Endothelial cell of hepatic sinusoid (primary cell): ENCODE results near the gene TOMM20.
"Not testable (repeated sequence)": the region's sequence is repeated elsewhere in the genome, so short reads cannot be mapped to it uniquely, and the experiment has no call there.

ENCODE experiments used
- in situ Hi-C: cut with HindIII; loops from 2 replicates; pipeline ENCODE4 v1.10.0; 2017; ENCODE audit warnings: low sequenced_read_pairs

TOMM20 gene

DNA sequence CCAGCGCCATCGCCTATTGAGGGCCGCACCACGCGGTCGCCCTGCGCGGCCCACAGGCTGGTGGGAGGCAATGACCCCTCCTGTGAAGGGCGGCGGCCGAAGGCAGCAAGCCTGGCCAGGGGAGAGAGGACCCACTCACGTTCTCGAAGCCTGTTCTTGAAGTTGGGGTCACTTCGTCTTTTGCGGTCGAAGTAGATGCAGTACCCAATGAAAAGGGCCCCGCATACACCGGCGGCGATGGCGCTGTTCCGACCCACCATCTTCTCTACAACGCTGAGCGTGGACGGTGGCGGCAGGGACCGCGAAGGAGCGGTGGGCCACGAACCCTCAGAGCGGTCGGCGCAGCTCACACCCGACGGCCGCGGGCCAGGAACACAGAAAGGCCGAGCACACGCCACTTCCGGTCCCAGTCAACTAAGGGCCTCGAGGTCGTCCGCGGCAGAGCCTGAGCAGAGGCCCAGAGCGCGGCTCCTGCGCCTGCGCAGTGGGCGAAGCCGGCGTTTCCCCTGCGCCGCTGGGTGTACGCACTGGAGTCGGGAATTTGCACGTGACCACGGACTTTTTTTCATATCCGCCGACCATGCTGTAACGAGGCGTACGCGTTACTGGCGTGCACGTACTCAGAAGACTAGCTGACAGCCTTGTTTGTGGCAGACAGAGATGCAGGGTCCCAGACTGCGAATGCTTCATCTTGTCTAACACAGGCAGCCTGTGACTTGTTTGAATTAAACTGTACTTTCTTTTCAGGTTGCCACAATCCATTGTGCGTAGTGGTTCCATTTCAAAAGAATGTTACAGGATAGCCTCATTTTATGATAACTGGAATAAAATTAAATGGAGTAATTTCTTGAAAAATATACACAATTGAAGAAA is at the start of gene TOMM20:
Gene TOMM20 (minus strand): TSS at position 382 of the 873 bp plus-strand sequence. CDS start 122 bp downstream, at position 260.
- in situ Hi-C loops: no loop called here

DNA sequence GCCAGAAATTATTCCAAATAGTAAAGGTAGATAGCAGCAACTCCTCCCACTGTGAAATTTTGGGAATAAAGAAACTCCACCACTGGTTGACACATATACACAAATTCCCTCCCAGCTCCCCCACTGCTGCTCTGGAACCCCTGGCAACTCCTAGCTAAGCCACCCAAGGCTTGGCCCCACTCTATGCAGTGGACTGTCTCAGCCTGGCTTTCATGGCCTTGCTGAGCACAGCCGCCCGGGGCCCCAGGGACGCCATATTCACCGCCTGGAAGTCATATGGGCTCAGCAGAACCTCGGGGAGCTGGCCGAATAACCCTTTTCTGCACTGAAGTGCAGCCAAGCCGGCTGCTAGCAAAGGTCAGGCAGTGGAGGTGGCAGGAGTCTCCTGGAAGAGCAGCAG is 47.8 kb upstream of the TOMM20 start:
- in situ Hi-C loops: no loop called here

DNA sequence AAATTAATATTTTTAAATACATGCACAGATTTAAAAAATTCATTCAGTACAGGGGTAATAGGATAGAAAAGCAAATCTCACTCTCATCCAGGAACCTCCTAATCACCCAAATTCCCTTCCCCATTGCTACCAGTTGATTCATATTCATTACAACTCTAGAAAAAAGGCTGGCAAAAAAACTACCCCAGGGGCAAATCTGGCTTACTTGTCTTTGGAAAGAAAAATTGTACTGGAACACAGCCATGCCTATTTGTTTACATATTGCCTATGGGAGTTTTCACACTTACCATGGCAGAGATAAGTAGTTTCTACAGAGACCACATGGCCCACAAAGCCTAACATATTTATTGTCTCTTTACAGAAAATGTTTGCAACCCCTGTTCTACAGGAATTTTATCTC is 41.3 kb upstream of the TOMM20 start:
- in situ Hi-C loops: no loop called here

DNA sequence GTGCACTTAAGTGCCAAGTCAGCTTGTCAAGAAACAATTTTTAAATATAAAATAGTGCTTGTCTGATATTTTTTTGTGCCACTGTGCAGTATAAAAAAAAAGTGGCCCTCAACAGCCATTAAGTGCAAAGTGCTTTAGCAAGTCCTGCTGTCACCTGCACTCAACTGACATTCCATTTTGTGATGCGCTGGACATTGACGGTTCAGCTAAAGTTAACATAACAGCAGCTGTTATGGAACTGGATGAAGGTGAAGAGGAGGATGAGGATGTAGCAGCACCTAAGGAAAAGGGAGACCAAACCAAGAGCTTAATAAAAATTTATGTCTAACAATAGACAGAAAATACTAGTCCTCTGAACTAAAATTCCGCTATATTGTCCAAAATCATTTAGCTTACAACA is 39.7 kb upstream of the TOMM20 start:
- in situ Hi-C loops: no loop called here

DNA sequence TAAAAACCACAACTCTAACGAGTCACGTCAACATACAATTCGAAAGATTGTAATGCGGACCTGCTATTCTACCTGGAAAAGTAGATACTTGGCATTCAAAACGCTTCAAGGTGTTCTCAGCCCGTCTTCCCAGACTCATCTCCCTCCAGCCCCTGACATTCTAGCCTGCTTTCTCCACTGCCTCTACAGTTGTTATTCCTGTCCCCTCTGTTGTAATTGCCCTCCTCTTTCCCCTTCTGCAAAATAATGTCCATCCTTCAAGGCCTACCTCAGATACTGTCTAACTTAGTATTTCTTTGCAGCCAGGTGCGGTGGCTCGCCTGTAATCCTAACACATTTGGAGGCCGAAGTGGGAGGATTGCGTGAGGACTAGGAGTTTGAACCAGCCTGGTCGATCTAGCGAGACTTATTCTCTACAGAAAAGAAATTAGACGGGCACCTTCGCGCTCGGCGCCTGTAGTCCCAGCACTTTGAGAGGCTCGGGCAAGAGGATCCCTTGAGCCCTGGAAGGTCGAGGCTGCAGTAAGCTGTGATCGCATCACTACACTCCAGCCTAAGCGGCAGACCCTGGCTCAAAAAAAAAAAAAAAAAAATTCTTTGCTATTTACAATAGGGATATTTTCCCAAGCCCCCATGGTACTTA is 33.2 kb upstream of the TOMM20 start:
- in situ Hi-C loops: no loop called here

DNA sequence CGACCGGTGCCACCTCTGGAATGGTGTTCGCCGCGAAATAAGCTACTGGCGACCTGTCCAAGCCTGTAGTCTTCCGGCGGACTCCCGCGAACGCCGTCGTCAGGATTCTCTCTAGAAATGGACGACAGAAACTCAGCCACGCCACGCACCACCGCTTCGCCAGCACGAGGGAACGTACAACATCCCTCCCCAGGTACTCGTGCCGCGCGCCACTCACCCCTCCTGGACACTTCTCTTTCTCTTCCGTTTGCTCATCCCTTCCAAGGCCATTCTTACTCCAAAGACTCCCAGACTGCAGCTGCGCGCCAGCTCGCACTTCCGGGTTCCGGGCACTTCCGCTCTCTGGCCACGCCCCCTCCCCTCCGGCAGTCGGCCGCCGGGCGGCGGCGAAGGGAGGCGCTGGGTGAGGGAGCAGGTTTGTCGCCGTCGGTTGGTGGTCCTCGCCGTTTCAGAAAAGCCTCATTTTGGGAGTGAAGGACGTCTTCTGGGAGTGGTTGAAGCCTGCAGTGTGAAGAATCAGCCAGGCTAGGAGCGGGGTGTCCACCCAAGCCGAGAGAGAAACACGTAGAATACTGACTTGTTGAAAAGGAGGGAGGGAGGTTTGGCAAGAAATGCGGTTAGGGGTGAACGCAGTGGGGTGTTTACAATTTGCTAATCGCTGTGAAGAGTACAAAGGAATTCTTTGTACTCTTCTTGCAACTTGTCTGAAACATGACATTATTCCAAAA is 32.5 kb upstream of the TOMM20 start, which contains the start of gene RBM34:
Gene RBM34 (minus strand): TSS at position 294 of the 728 bp plus-strand sequence. CDS start 24 bp downstream, at position 270.
- in situ Hi-C loops: no loop called here

DNA sequence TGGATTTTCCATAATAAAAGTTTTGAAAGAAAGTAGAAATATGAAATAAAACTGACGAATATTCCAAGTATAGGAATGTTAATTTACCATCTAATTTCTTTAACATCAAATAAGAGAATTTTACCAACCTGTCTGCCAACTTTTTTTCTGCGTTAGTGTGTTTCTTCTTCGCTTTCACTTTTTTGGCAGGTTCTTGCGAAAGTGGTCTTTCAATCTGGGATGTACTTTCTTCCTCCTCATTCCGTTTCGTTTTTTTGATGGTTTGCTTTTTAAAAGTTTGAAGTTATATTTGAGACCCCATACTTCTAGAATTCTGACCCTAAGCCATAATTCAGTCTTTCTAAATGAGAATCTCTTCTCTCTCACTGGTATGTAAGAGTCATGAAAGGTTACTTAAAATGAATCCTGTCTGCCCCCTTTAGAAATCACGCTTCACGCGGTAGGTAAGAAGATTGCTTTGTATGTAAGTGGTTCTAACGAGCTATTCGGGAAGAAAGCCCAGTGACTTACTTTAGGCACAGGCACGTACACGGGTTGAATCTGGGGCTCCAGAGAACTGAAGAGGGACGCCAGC is 31.8 kb upstream of the TOMM20 start:
- in situ Hi-C loops: no loop called here

DNA sequence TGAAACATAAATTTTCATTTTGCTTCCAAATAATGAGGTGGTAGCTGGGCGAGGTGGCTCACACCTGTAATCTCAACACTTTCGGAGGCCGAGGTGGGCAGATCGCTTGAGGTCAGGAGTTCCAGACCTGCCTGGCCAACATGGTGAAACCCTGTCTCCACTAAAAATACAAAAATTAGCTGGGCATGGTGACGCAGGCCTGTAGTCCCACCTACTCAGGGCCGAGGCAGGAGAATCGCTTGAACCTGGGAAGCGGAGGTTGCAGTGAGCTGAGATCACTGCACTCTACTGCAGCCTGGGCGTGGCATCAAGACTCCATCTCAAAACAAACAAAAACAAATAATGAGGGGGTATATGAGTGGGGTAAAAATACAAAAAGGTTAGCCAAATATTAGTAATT is 31.3 kb upstream of the TOMM20 start:
- in situ Hi-C loops: not testable (repeated sequence)

DNA sequence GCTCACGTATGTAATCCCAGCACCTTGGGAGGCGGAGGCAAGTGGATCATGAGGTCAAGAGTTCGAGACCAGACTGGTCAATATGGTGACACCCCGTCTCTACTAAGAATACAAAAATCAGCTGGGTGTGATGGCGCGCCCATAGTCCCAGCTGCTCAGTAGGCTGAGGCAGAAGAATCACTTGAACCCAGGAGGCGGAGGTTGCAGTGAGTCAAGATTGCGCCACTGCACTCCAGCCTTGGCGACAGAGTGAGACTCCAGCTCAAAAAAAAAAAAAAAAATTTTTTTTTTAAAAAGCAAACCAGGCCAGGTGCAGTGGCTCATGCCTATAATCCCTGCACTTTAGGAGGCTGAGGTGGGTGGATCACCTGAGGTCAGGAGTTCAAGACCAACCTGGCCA is 30.6 kb upstream of the TOMM20 start:
- in situ Hi-C loops: not testable (repeated sequence)

DNA sequence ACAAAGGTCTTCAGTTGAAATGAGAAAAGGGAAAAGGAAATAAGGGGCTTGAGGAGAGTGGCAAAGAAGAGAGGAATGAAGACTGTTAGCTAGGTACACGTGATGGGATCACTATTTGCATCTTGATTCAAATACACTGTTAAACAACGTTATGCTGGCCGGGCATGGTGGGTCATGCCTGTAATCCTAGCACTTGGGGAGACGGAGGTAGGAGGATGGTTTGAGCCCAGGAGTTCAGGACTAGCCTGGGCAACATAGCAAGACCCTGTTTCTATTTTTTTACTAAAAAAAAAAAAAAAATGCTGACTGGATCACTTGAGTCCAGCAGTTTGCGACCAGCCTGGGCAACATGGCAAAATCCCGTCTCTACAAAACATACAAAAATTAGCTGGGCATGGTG is 30.0 kb upstream of the TOMM20 start:
- in situ Hi-C loops: no loop called here

DNA sequence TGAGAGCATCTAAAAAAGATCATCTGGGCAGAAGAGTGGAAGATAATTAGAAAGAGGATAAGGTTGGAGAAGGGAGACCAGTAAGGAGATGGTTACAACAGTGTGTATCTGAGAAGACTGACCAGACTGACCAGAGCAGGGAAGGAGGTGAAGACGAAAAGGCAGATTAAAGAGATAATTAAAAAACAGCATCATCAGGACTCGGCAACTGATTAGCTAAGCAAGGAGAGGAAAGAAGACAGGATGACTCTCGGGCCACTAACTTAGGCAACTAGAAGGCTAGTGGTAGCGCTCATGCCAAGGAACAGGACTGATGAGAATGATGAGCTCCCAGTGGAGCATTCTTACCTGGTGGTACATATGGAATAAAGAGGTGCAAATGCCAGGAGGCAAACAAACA is 28.5 kb upstream of the TOMM20 start:
- in situ Hi-C loops: no loop called here

DNA sequence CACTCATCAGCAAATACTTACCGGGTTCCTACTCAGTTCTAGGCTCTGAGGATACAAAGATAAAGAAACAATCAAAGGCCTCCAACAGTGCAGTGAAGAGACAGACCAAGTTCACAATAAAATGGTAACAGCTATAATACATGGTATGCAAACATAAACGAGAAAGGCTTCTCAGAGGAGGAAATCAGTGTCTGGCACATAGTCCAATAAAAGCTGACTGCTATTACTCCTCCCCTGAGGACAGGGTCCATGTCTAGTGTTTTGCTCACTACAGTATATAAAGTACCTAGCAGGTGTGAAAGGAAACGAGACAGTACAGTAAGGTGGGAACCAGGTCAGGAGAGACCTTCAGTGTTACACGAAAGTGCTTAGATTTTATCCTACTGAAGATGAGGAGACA is 28.1 kb upstream of the TOMM20 start:
- in situ Hi-C loops: no loop called here

DNA sequence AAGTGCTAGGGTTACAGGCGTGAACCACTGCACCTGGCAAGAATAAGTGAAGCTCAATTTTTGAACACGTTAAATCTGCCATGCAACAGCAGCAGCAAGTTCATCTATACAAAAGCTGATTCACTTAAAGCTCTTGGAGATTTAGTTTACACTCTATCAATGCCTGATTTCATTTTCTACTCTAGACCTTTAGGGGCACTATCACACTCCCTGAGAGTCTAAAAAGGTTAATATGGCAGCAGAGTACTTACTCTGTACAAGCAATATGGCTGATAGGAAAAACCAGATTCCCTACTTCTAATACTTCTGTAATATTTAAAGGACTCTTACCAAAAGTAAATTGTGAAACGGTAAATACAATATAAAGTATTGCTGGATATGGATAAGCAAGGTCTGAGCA is 27.6 kb upstream of the TOMM20 start:
- in situ Hi-C loops: no loop called here

DNA sequence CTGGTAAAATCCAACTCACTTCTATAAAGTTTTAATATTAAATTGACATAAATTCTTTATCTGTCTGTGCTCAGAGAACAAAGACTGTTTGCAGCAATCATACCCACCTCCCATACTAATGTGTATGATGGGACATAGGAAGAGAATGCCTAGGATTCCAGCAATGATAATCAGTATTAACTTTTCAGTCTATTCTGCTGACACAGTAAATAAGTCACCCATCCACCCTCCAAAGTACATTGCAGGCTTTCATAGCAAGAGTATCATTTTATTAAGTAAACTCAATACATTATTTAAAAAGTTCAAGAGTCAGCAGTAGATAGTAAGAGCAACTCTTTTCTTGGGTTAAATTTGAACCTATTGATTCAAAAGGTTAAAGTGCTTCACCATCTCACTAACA is 23.6 kb upstream of the TOMM20 start:
- in situ Hi-C loops: no loop called here

DNA sequence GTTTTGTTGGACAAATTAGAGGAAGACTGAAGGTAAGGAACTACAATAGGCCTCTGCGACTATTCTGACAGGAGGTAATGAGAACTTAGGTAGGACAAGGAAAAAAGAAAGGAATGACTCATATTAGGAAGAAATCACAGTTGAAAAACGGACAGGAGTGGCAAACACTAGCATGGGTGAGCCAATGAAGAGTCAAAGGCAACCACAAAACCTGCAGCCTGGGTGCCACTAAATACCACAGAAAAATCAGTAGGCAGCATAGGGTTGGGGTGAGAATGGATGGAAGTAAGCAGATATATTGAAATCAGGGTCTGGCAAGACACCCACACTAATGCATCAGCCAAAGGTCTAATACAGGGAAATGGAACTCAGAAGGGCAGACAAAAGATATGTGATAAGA is 22.4 kb upstream of the TOMM20 start:
- in situ Hi-C loops: no loop called here

DNA sequence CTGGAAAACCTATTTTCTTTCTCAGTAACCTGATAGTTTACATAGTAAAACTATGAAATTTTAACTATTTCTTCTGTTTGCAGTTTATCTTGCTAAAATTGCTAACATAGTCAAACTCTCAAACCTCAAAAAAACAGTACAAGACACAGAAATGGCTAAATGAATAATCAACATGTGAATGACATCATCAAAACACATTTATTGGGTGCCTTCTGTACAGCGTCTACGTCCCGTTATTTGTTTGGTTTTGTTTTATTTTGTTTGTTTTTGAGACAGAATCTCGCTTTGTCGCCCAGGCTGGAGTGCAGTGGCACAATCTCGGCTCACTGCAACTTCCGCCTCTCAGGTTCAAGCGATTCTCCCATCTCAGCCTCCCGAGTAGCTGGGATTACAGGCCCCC is 21.2 kb upstream of the TOMM20 start:
- in situ Hi-C loops: no loop called here

DNA sequence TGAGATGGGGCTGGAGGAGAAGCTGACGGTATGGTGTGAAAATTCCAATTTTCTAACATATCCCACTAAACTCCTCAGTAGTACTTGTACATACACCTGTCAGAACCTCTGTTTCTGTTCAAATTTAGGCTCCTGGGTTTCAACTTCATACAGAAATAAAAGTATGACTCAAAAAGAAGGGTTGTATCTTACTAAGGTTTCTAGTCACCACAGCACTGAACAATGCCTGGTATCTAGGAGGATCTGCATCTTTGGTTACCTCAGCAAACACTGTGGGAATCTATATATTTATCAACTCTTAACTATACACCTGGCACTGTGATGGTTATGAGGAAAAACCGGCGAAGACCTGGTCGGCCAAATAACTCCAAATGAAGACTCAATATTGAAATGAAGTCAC is 18.6 kb upstream of the TOMM20 start:
- in situ Hi-C loops: no loop called here

DNA sequence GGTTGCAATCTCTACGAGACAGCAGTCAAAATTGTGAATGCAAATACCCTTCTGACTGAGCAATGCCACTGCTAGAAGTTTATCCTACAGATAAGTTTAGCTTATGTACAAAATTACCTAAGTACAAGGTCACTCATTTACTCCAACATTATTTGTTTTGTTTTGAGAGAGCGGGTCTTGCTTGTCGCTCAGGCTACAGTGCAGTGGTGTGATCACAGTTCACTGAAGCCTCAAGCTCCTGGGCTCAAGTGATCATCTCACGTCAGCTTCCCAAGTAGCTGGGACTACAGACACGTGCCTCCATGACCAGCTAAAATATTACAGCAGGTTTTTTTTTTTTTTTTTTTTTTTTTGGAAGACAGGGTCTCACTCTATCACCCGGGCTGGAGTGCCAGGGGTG is 17.0 kb upstream of the TOMM20 start:
- in situ Hi-C loops: no loop called here

DNA sequence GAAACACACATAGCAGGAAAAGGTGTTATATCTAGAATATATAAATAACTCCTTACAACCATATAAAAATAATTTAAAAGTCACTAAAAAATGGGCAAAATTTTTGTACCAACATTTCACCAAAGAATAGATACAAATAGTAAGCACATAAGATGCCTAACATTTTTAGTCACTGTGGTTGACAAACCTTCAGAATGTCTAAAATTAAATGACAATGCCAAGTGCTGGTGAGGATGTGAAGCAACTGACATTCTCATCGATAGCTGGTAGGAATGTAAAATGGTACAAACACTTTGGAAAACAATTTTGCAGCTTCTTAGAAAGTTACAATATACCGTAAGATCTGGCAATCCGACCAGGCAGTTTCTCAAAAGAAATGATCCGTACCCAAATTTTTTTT is 14.4 kb upstream of the TOMM20 start:
- in situ Hi-C loops: no loop called here

DNA sequence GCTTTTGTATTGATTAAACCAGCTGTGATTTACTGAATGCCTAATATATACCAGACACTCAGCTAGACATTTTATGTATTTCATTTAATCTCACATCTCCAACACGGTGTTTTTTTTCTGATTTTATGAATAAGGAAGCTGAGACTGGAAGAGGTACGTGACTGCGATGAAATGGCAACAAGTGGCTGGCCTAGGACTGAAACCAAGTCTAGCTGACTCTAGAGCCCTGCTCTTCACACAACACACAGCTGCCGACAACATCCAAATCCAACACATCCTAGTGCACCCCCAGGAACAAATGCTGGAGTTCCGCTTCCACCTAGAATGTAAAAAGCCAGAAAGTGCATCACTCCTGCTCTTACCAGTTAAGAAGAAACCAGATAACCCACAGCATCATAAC is 10.7 kb upstream of the TOMM20 start:
- in situ Hi-C loops: no loop called here

DNA sequence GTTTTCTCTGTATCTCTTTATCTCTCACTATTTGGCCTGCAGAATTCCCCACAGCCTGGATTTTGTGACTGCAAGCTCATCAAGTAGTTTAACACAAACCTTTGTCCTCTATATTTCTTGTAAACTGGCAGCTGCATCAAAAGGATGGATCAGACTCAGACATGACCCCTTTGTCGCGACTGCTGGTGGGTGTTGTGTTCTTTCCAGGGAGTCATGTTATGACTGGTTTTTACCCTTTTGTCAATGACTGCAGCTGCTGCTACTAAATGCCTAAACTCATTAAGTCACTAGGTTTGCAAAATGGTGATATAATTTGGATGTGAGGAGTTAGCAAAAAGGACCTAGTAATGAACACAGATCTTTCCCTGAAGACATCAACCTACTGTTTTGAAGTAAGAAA is 10.2 kb upstream of the TOMM20 start:
- in situ Hi-C loops: no loop called here
